HG03558 (cell line): ENCODE data around the gene FPGS.

Experiments used
- ATAC-seq: cut with Tn5 transposase; IDR thresholded peaks from one replicate; pipeline ENCODE4 v1.9.1; 2021; ENCODE audit warnings: moderate number of reproducible peaks; ENCODE audit not compliant: unreplicated experiment; ENCODE audit errors: extremely low read depth

FPGS gene

GRCh38 chr9:127810378-127811187, 7.9 kb downstream of the FPGS start:
- ATAC-seq = no peak

- no peak for ATAC-seq
Observed at GRCh38 chr9:127812011-127812410, 9.3 kb downstream of the FPGS start.

DNA sequence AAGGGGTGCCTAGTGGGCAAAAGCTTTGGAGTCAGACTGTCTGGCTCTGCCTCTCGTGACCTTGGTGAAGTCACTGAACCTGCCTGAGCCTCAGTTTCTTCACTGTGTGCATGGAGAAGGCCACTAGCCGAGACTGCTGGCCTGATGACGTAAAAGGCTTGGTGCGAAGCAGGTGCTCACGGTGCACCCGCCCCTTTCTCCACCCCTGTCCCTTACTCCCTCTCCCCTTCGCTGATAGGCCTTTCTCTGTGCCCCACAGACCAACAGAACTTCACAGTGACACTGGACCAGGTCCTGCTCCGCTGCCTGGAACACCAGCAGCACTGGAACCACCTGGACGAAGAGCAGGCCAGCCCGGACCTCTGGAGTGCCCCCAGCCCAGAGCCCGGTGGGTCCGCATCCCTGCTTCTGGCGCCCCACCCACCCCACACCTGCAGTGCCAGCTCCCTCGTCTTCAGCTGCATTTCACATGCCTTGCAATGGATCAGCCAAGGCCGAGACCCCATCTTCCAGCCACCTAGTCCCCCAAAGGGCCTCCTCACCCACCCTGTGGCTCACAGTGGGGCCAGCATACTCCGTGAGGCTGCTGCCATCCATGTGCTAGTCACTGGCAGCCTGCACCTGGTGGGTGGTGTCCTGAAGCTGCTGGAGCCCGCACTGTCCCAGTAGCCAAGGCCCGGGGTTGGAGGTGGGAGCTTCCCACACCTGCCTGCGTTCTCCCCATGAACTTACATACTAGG, 10.4 kb downstream of the FPGS start:
- ATAC-seq = no peak

- ATAC-seq = no peak
Observed at GRCh38 chr9:127813686-127814226, 11.1 kb downstream of the FPGS start.

- ATAC-seq = no peak
Observed at GRCh38 chr9:127814619-127815511, 12.2 kb downstream of the FPGS start.

DNA sequence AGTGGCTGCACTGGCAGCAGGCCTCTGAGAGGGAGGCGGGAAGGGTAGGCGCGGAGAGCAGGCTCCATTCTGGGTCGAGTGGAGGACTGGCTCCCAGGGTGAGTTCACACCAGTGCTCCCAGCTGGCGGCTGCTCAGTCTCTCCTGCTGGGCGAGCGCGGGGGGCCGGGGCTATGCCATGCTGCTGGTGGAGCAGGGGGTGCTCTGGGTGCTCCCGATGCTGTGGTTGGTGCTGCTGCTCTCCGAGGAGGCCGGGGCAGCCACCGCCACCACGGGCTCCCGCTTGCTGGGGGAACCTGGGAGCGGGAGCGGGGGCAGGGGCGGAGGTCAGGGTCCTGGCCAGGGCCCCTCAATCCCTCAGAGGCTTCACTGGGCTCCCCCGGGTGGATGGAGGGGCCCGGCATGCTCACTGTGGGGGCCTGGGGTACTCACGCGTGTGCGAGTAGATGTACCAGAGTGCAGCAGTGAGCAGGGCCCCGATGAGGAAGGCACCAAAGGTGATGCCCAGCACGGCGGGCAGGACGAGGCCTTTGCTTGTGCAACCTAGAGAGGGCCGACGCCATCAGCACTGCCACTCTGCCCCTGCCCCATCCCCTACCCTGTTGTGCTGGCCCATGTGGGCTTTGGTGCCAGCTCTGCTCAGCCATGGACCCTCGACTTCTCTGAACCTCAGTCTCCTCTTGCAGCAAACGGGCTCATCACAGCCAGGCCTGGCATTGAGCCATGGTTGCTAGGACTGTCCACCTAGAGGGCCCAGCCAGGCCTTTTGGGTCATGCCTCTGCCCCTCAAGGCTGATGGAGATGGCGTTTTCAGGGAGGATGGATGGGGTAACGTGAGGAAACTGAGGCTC, 13.1 kb downstream of the FPGS start:
- ATAC-seq = no peak

DNA sequence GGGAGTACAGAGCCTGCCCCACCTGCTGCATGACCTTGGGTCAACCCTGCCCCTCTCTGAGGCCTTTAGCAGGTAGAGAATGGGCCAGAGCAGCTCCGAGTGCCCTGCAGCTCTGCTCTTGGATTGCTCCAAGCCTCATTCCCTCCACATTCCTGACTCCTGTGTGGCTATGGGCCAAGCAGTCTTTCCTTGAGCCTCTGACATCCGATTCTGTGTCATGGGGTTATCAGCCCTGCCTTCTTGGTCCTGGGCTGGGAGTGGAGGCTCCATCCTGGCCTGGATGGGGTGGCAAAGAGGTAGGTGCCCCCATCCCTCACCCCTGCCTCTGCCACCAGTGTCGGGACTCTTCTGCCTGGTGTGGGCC, 13.7 kb downstream of the FPGS start:
- no peak for ATAC-seq

DNA sequence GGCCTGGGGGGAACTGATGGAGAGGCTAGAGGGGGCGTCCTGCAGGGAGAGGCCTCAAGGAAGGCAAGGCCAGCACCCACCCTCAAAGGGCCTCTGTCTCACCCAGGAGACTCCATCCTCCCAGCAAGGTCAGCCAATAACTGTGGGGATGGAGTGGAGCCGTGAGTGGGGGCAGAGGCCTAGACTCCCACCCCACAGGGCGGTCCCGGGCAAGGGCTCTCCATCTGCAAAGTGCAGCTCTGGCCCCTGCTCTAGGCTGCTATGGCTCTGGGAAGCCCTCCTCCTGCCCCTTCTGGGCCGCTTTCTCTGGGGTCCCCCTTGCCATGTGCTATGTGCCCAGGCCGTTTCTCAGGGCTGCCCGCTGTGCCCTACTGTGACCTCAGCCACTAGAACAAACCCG, 14.0 kb downstream of the FPGS start:
- ATAC-seq = no peak

- no peak for ATAC-seq
Observed at GRCh38 chr9:127817881-127818434, 15.3 kb downstream of the FPGS start.

DNA sequence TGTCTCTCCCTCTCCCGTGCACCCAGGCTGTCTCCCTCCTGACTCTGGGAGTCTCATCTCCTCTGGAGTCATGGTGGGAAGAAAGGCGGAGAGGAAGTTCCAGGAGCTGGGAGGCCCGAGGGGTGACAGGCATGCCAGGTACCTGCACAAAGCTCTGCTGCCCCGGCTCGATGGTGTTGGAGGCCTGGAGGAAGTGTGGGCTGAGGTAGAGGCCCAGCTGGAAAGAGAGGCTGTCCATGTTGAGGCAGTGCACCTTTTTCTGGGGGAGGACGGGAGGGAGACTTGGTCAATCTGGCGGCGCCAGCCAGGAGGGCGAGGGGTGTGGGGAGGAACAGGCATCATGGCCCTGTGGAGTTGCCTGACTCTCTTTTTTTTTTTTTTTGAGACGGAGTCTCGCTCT, 15.9 kb downstream of the FPGS start:
- no peak for ATAC-seq

GRCh38 chr9:127822108-127822507, 19.4 kb downstream of the FPGS start:
- no peak for ATAC-seq

- no peak for ATAC-seq
Observed at GRCh38 chr9:127825319-127826051, 22.8 kb downstream of the FPGS start.

DNA sequence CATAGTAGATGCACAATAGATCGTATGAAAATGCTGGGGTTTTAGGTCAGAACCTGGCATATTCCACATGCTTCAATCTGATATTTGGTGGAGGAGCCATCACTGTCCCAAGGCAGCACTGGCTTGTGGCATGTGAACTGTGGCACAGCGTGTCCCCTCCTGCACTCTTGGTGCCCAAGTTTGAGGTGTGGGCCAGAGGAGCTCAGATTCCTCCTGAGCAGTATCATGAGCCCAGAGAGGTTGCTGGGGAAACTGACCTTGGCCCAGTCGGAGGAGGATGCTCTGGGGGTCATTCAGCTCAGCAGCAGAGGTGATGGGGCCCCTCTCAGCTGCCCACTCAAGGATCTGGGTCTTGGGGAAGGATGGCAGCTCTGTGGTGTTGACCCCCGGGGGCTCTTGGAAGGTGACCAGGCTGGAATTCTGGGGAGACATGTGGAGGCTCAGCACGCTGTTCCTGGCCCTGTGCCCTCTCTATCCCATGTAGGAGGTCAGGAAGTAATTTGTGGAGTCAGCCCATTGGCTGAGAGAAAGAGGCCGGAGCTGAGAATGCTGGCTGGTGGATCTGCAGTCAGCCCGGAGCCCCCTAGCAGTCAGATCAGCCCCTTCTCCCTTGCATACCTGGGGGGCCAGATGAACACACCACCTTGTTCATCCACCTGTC, 23.7 kb downstream of the FPGS start:
- ATAC-seq = no peak

GRCh38 chr9:127828262-127829031, 25.8 kb downstream of the FPGS start:
- no peak for ATAC-seq

- no peak for ATAC-seq
Observed at GRCh38 chr9:127829205-127829906, 26.7 kb downstream of the FPGS start.

GRCh38 chr9:127832248-127832647, 29.6 kb downstream of the FPGS start:
- ATAC-seq = no peak

DNA sequence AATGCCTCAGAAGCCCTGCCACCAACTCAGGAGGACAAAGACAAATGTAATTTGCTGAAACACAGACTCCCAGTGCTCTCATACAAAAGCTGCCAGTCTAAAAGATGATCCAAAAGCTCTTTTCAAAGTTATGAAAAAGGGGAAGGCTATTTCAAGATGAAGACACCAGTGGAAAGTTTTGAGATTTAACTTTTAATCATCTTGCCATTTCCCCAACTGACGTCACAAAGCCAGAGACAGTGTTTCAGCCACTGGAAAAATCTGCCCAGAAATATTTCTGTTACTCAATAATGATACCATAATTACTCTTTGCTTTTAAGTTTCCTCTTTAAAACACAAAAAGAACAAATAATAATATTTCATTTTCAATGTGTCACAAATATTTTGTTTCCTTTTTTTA, 30.9 kb downstream of the FPGS start:
- no peak for ATAC-seq
